LNCaP clone FGC (cell line): ENCODE measurements around the gene TEC.

ENCODE experiments used
- DNase-seq: peaks from one replicate; pipeline ENCODE4 v3.0.0-alpha.2; 2011; ENCODE audit warnings: low read depth
- H3K4me3 ChIP-seq: 2 replicates; pipeline ENCODE4 v1.5.1; 2011; ENCODE audit warnings: mild to moderate bottlenecking, low read depth, low read length, control low read depth
- CTCF ChIP-seq: IDR thresholded peaks from 2 replicates; pipeline ENCODE4 v1.5.1; 2012; ENCODE audit warnings: mild to moderate bottlenecking; ENCODE audit not compliant: control insufficient read depth, insufficient read depth; ENCODE audit errors: extremely low read depth

The TEC gene

GRCh38 chr4:48184882-48185281, 84.8 kb downstream of the TEC start:
- no peak for DNase-seq
- H3K4me3 ChIP-seq: no peak overlapping the region
- TF ChIP-seq CTCF: no peak

- no peak overlapping the region for H3K4me3 ChIP-seq
- TF ChIP-seq CTCF: no peak
- DNase-seq: no peak
These were observed 89.4 kb downstream of the TEC start for GRCh38 chr4:48180234-48180633.

GRCh38 chr4:48178931-48179330, 90.7 kb downstream of the TEC start:
- TF ChIP-seq CTCF: no peak
- no peak for DNase-seq
- no peak overlapping the region for H3K4me3 ChIP-seq

- no peak for TF ChIP-seq CTCF
- no peak overlapping the region for H3K4me3 ChIP-seq
- no peak for DNase-seq
These were observed 93.8 kb downstream of the TEC start for GRCh38 chr4:48175806-48176205.

- H3K4me3 ChIP-seq: no peak overlapping the region
- no peak for TF ChIP-seq CTCF
- no peak for DNase-seq
These were observed 94.3 kb downstream of the TEC start for GRCh38 chr4:48175328-48175727.

- TF ChIP-seq CTCF: no peak
- H3K4me3 ChIP-seq: no peak overlapping the region
- no peak for DNase-seq
These were observed 96.3 kb downstream of the TEC start for GRCh38 chr4:48173056-48173991.

- TF ChIP-seq CTCF: no peak
- no peak for DNase-seq
- no peak overlapping the region for H3K4me3 ChIP-seq
These were observed 97.0 kb downstream of the TEC start for GRCh38 chr4:48172651-48173050.
